Epithelial cell of proximal tubule (primary cell): ENCODE data around the gene ZPR1. TPM values are rescaled to one million over a fixed set of nuclear protein-coding genes. Genes with fewer than 3 reads are reported as not detected.

ENCODE experiments used
- DNase-seq: peaks from one replicate; pipeline ENCODE4 v3.0.0-alpha.2; 2011; ENCODE audit warnings: low read depth
- H3K4me3 ChIP-seq: 2 replicates; pipeline ENCODE4 v1.5.1; 2011; ENCODE audit warnings: low read depth, mild to moderate bottlenecking, low read length
- total RNA-seq: library from RNA; depleted of rRNA; stranded (reverse); fragments of >200 nt; gene quantifications from 2 replicates; pipeline ENCODE4 v1.2.3, GENCODE V29; 2015
- TF ChIP-seq, protein P1 (sequence below): conservative IDR thresholded peaks from 2 replicates; pipeline ENCODE4 v1.5.1; 2012; ENCODE audit warnings: low read depth, mild to moderate bottlenecking, low read length

Gene ZPR1
- total RNA-seq, 1 donor from 2014 or later: 39.4 TPM

DNA sequence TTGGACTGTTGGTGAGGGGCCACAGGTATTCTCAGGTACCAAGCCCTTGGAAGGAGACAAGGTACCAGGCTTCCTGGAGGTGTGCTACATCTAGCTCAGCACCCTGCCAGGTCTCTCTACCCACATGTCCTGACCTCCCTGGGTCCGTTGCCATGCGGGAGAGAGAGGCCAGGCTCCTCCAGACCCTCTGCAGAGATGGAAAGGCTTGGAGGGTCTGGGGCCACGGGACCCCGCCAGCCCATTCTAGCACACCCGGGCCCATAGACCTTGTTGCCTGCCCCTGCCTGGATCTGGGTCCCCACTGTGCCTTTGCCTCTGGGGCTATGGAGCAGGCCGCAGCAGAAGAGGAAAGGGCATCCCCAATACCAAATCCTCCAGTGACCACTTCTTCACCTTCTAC is 39.6 kb upstream of the ZPR1 start:
- no peak for DNase-seq
- TF ChIP-seq, protein P1, sequence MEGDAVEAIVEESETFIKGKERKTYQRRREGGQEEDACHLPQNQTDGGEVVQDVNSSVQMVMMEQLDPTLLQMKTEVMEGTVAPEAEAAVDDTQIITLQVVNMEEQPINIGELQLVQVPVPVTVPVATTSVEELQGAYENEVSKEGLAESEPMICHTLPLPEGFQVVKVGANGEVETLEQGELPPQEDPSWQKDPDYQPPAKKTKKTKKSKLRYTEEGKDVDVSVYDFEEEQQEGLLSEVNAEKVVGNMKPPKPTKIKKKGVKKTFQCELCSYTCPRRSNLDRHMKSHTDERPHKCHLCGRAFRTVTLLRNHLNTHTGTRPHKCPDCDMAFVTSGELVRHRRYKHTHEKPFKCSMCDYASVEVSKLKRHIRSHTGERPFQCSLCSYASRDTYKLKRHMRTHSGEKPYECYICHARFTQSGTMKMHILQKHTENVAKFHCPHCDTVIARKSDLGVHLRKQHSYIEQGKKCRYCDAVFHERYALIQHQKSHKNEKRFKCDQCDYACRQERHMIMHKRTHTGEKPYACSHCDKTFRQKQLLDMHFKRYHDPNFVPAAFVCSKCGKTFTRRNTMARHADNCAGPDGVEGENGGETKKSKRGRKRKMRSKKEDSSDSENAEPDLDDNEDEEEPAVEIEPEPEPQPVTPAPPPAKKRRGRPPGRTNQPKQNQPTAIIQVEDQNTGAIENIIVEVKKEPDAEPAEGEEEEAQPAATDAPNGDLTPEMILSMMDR: no peak
- H3K4me3 ChIP-seq: no peak overlapping the region

DNA sequence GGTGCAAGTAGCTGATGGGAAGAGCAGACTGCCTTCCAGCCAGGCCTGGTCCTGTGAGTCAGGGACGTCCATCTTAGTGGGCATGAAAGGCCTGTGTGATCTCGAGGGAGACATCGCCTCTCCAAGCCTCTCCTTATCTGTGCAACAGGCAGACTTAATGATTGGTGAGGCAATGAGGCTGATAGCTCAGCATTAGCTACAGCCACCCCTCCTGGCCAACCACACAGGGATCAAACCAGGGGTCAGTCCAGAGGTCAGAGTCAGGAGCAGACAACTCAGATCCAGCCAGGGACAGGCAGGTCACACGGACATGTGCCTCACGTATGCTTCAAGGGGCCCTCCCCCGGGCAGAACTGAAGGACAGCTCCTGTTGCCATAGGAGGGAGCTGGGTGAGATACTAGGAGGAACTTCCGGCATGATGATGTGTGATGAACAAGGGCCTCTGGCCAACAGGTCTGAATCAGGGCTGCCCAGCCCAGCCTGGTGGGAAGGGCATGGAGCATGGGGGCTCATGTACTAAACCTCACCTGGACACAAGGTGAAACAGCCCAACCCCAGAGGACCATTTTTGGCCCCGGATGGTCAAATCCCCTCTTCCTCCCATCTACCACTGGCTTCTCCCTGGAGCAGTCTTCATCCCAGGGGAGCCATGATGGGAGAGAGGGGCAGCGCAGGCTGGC is 39.1 kb upstream of the ZPR1 start:
- DNase-seq: no peak
- TF ChIP-seq, protein P1: no peak
- no peak overlapping the region for H3K4me3 ChIP-seq

GRCh38 chr11:116825854-116826750 is 38.3 kb upstream of the ZPR1 start:
- DNase-seq: no peak
- no peak overlapping the region for H3K4me3 ChIP-seq
- TF ChIP-seq, protein P1: no peak

DNA sequence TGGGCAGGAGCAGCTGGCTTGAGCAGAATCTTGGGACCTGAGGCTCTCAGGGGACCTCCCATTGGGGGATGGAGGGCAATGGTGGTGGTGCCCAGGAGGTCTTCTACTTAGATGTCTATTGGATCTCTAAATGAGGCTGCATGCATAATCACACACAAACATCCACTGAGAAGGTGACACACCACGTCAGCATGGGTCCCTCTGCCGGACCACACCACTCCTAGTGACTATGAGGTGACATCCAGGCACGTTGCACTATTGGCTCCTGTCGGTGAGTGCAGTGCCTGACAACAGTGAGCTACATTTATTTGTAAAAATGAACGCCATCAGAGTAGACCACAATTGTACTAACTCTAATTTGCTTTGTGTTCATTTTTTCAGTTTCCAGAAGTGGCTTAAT is 37.6 kb upstream of the ZPR1 start:
- TF ChIP-seq, protein P1: no peak
- H3K4me3 ChIP-seq: no peak overlapping the region
- DNase-seq: no peak

DNA sequence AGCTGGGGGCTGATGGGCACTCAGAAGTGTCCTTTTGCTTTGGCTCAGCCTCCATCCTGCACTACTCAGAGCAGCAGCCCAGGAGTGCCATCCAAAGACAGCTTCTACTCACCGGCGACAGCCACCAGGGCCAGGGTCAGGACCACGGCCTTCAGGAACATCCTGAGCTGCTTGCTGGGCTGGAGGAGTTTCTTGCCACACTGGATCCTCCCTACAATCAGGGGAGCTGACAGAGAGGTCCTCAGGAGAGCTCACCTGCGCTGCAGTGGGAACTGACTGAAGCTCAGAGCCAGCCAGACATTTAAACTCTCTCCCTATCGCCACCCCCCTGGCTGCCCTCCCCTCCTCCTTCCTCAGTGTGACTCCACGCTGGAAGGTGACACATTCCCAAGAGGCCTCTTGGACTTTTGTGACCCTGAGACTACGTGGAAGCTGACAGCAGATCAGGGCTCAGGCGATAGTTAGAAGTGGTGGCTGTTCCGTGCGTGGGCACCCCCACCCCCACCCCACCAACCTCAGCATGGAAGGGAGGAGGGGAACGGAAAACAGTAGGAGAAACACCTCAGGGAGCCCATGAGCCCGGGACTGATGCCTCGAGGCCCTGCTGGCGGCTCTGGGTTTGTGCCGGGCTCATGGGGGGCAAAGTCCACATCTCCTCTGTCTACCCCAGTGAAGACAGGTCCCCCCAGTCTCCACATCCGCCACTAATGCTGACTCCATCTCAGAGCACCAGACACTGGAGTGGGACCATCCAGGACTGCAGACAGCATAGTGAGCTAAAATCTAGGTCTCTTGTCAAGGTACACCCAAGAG is 35.4 kb upstream of the ZPR1 start, which contains the start of gene APOA4:
Gene APOA4 (minus strand): TSS at position 274 of the 813 bp plus-strand sequence. CDS start 113 bp downstream, at position 161.
- H3K4me3 ChIP-seq: no peak within 1 kb of the TSS
- no peak for DNase-seq
- TF ChIP-seq, protein P1: no peak

GRCh38 chr11:116822575-116822974 is 34.8 kb upstream of the ZPR1 start:
- DNase-seq: no peak
- no peak overlapping the region for H3K4me3 ChIP-seq
- TF ChIP-seq, protein P1: no peak
